B cell (primary cell): ENCODE measurements around the gene SEC63. TPM values are rescaled to one million over a fixed set of nuclear protein-coding genes. Genes with fewer than 3 reads are reported as not detected.

Source experiments
- ATAC-seq: fragments of 200-7000 bp; cut with Tn5 transposase; one replicate; pipeline ENCODE4 v1.10.0; 2021; ENCODE audit warnings: low read depth, mild to moderate bottlenecking, moderate number of reproducible peaks, moderate library complexity
- CTCF ChIA-PET: fragments of 350-600 bp; sonication (Branson Sonifier 250); formaldehyde crosslinking; loops from one replicate; lab custom pipeline; 2021; ENCODE audit warnings: antibody characterized with exemption, inconsistent platforms; lab: Charles Lee
- POLR2A ChIA-PET: fragments of 350-600 bp; sonication (Branson Sonifier 250); formaldehyde crosslinking; loops from one replicate; lab custom pipeline; 2021; ENCODE audit warnings: antibody characterized with exemption; lab: Charles Lee
- DNase-seq: peaks from one replicate; pipeline ENCODE4 v3.0.0; 2013
- H2AFZ ChIP-seq: 2 replicates; pipeline ENCODE4 v1.6.1; 2012; ENCODE audit warnings: mild to moderate bottlenecking, low read depth, low read length; ENCODE audit not compliant: insufficient read depth, poor library complexity, severe bottlenecking
- H3K27ac ChIP-seq, 2 donors: 1 replicate in 1 of 2; 2 replicates in 1 of 2; pipeline ENCODE4 v1.5.1; 2012 to 2013; ENCODE audit warnings: low read length in 2 of 2, mild to moderate bottlenecking in 2 of 2, moderate library complexity in 1 of 2
- H3K27me3 ChIP-seq, 4 experiments: fragments of 200-600 bp in 1 of 4; sonication (generic) in 1 of 4; replicated peaks in 1 of 4; 1 replicate in 2 of 4; 2 replicates in 2 of 4; pipeline versions ENCODE4 v1.6.1 to v1.7.0; 2013 to 2016; ENCODE audit warnings: low read length in 3 of 4, mild to moderate bottlenecking in 2 of 4, mixed read lengths in 1 of 4, moderate library complexity in 1 of 4; ENCODE audit not compliant: insufficient read depth in 4 of 4, control insufficient read depth in 3 of 4; ENCODE audit errors: control extremely low read depth in 1 of 4
- H3K36me3 ChIP-seq, 2 experiments: replicated peaks in 1 of 2; 1 replicate in 1 of 2; 2 replicates in 1 of 2; pipeline versions ENCODE4 v1.6.1 to v1.7.1; 2013; ENCODE audit warnings: low read length in 1 of 2; ENCODE audit not compliant: insufficient read depth in 2 of 2, control insufficient read depth in 1 of 2; ENCODE audit errors: control extremely low read depth in 1 of 2, extremely low read depth in 1 of 2
- H3K4me1 ChIP-seq, 2 donors: fragments of 200-600 bp in 1 of 2; sonication (generic) in 1 of 2; 1 replicate in 1 of 2; 2 replicates in 1 of 2; pipeline versions ENCODE4 v1.5.1 to v1.6.1; 2013 to 2017; ENCODE audit warnings: low read length in 2 of 2; ENCODE audit not compliant: control insufficient read depth in 2 of 2, insufficient read depth in 2 of 2
- H3K4me2 ChIP-seq: replicated peaks from 2 replicates; pipeline ENCODE3; 2012; ENCODE audit warnings: mild to moderate bottlenecking, low read depth, low read length; ENCODE audit not compliant: poor library complexity, severe bottlenecking
- H3K4me3 ChIP-seq, 5 experiments: fragments of 200-600 bp in 1 of 5; sonication (generic) in 1 of 5; 1 replicate in 3 of 5; 2 replicates in 2 of 5; pipeline versions ENCODE4 v1.5.1 to v1.7.0; 2011 to 2016; ENCODE audit warnings: low read length in 4 of 5, mild to moderate bottlenecking in 4 of 5, low read depth in 2 of 5, control low read depth in 1 of 5, moderate library complexity in 1 of 5; ENCODE audit not compliant: insufficient read depth in 1 of 5; ENCODE audit errors: control extremely low read depth in 1 of 5, extremely low read depth in 1 of 5
- H3K79me2 ChIP-seq: fragments of 200-600 bp; sonication (generic); one replicate; pipeline ENCODE4 v1.6.0; 2016; ENCODE audit warnings: low read length; ENCODE audit not compliant: control insufficient read depth, insufficient read depth
- H3K9ac ChIP-seq: fragments of 200-600 bp; sonication (generic); 2 replicates; pipeline ENCODE4 v1.6.1; 2017; ENCODE audit warnings: mild to moderate bottlenecking, low read length, moderate library complexity
- H3K9me3 ChIP-seq, 3 donors: one replicate each; pipeline versions ENCODE4 v1.6.1 to v1.7.1; 2013; ENCODE audit warnings: low read length in 2 of 3; ENCODE audit not compliant: control insufficient read depth in 2 of 3, insufficient read depth in 1 of 3; ENCODE audit errors: control extremely low read depth in 1 of 3
- H4K20me1 ChIP-seq: 2 replicates; pipeline ENCODE4 v1.6.0; 2012; ENCODE audit warnings: mild to moderate bottlenecking, low read length; ENCODE audit not compliant: insufficient read depth, control insufficient read depth, poor library complexity, severe bottlenecking
- H3K27ac Mint-ChIP-seq: one replicate; pipeline ENCODE4 v1.8.0; 2021; ENCODE audit warnings: mixed read lengths
- H3K27me3 Mint-ChIP-seq: one replicate; pipeline ENCODE4 v1.8.0; 2021; ENCODE audit warnings: mixed read lengths
- H3K4me1 Mint-ChIP-seq: one replicate; pipeline ENCODE4 v1.8.0; 2021; ENCODE audit warnings: mixed read lengths
- H3K4me3 Mint-ChIP-seq: one replicate; pipeline ENCODE4 v1.8.0; 2021; ENCODE audit warnings: mixed read lengths
- H3K9me3 Mint-ChIP-seq: one replicate; pipeline ENCODE4 v1.8.0; 2022; ENCODE audit warnings: mixed read lengths; ENCODE audit not compliant: insufficient read depth
- CTCF ChIP-seq: fragments of 200-600 bp; IDR thresholded peaks from one replicate; pipeline ENCODE4 v1.8.0; 2022; ENCODE audit warnings: antibody characterized with exemption, mild to moderate bottlenecking
- EZH2 ChIP-seq: IDR thresholded peaks from 2 replicates; pipeline ENCODE4 v1.6.1; 2012; ENCODE audit warnings: borderline replicate concordance, low read depth, mild to moderate bottlenecking, moderate library complexity, low read length; ENCODE audit not compliant: insufficient read depth, poor library complexity, severe bottlenecking
- WGBS: methylation state at CpG from one replicate; pipeline ENCODE4 v1.1.5; 2013; ENCODE audit warnings: missing lambda C conversion rate; ENCODE audit not compliant: insufficient coverage; 5-methylcytosine and 5-hydroxymethylcytosine counted together
- intact Hi-C: fragments of 100-400 bp; cut with micrococcal nuclease; formaldehyde crosslinking; loops from one replicate; pipeline ENCODE4 v1.10.0; 2022
- polyA plus RNA-seq: library from polyadenylated mRNA; depleted of rRNA; stranded (reverse); fragments of >200 nt; gene quantifications from 2 replicates; pipeline ENCODE4 v1.2.3, GENCODE V29; 2012
- total RNA-seq, 2 donors: library from RNA; stranded (reverse); fragments of 120-200 nt in 1 of 2; gene quantifications; 1 replicate in 1 of 2; 2 replicates in 1 of 2; pipeline versions ENCODE4 v1.2.3 to v1.2.4, GENCODE V29; 2013 to 2022

The SEC63 gene
- total and polyA plus RNA-seq, 2 donors (not counting 1 experiment from before 2014, with no cell fraction given), result 12.5 to 79.5 TPM

- ChIA-PET CTCF (interaction anchor here (1.6 kb wide), 1 partner anchor 525 kb away, joined by 3 read pairs; no protein-coding TSS in a partner anchor), POLR2A (no interaction called here)
- no peaks in the 10 kb centered on the region for H3K36me3 ChIP-seq
- 84% methylated on average over 4 of the region's 4 CpGs for WGBS
- no peak overlapping the region for H2AFZ ChIP-seq
- peaks cover 6 to 9% of the 10 kb centered on the region in 2 donors for H3K4me1 ChIP-seq
- no peak overlapping the region for H3K4me3 Mint-ChIP-seq
- H3K9ac ChIP-seq, result no peak overlapping the region
- no peak for ATAC-seq
- H4K20me1 ChIP-seq, result no peaks in the 10 kb centered on the region
- no peak overlapping the region for H3K4me2 ChIP-seq
- intact Hi-C loops, result loop anchor here (10.0 kb wide), 2 partner anchors 49 to 349 kb away; partner anchors contain the start of gene SOBP
- H3K9me3 Mint-ChIP-seq, result no peaks in the 10 kb centered on the region
- no peaks in the 10 kb centered on the region for H3K9me3 ChIP-seq
- no peaks in the 10 kb centered on the region for H3K79me2 ChIP-seq
- peaks cover 11% of the 10 kb centered on the region for H3K4me1 Mint-ChIP-seq
- no peak for TF ChIP-seq CTCF
- TF ChIP-seq EZH2, result no peak
- peaks cover 0 to 9% (median 2%) of the 10 kb centered on the region in 4 experiments for H3K27me3 ChIP-seq
- H3K27ac Mint-ChIP-seq, result no peak overlapping the region
- no peak overlapping the region for H3K27ac ChIP-seq
- DNase-seq, result no peak
- no peak overlapping the region for H3K4me3 ChIP-seq
- peaks cover 7% of the 10 kb centered on the region for H3K27me3 Mint-ChIP-seq
Observed at GRCh38 chr6:107843400-107843799, 114.6 kb downstream of the SEC63 start.

DNA sequence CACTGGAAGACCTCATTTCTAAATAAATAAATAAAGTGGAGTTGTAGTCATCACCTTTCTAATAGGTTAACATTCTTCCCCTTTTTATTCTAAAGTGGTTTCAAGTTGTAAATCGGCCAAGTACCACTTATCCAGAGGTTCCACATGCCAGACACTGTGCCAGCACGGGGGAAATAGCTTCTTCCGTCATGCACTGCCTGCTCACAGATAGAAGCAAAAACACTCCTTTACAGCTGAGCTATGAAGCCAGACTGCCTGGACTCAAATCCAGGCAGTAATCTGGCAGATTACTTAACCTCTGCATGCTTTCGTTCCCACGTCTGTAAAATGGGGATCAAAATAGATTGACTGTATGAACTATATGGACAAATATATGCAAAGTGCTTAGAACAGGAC is 116.7 kb downstream of the SEC63 start:
- TF ChIP-seq EZH2 (no peak), CTCF (no peak)
- H3K4me1 ChIP-seq, result no peaks in the 10 kb centered on the region
- no peak for DNase-seq
- no peaks in the 10 kb centered on the region for H3K9me3 Mint-ChIP-seq
- intact Hi-C loops, result loop anchor here (10.0 kb wide), 2 partner anchors 46 to 346 kb away; partner anchors contain the start of gene SOBP
- no peak overlapping the region for H3K9ac ChIP-seq
- no peak overlapping the region for H3K27ac Mint-ChIP-seq
- no peak overlapping the region for H3K4me2 ChIP-seq
- no peaks in the 10 kb centered on the region for H3K79me2 ChIP-seq
- H2AFZ ChIP-seq, result no peak overlapping the region
- POLR2A ChIA-PET, result interaction anchor here (0.6 kb wide), 1 partner anchor 17 kb away, joined by 3 read pairs; the partner anchor contains the start of gene SCML4
- no peak overlapping the region for H3K4me3 Mint-ChIP-seq
- no peak overlapping the region for H3K27ac ChIP-seq
- CTCF ChIA-PET, result no interaction called here
- no peaks in the 10 kb centered on the region for H3K9me3 ChIP-seq
- WGBS, result 33% methylated on average over 3 of the region's 5 CpGs
- H3K27me3 ChIP-seq, result peaks cover 0 to under 1% (median 0%) of the 10 kb centered on the region in 4 experiments
- H3K27me3 Mint-ChIP-seq, result peaks cover 7% of the 10 kb centered on the region
- no peaks in the 10 kb centered on the region for H4K20me1 ChIP-seq
- no peak overlapping the region for H3K4me3 ChIP-seq
- no peaks in the 10 kb centered on the region for H3K36me3 ChIP-seq
- no peak for ATAC-seq
- H3K4me1 Mint-ChIP-seq, result peaks cover 3% of the 10 kb centered on the region
